Measurements from ENCODE around the gene CDK1. TPM values are rescaled to one million over a fixed set of nuclear protein-coding genes. Genes with fewer than 3 reads are reported as not detected.

Gene CDK1
- total RNA-seq, 1 experiment from 2014 or later = 129 TPM

GRCh38 chr10:60757420-60757895, 20.8 kb upstream of the CDK1 start:
- H3K9ac ChIP-seq (ENCODE audit: low read length) = no peak overlapping the region
- H3K79me2 ChIP-seq (ENCODE audit: low read length) = no peaks in the 10 kb centered on the region
- no peaks in the 10 kb centered on the region for H3K36me3 ChIP-seq (ENCODE audit: insufficient read depth, low read length)
- no peaks in the 10 kb centered on the region for H3K9me3 ChIP-seq (ENCODE audit: low read length)
- no peak for DNase-seq
- H3K4me3 ChIP-seq (ENCODE audit: low read length) = no peak overlapping the region
- H3K27me3 ChIP-seq (ENCODE audit: low read length) = no peaks in the 10 kb centered on the region
- H3K4me2 ChIP-seq (ENCODE audit: low read depth, low read length, poor library complexity, severe bottlenecking) = no peak overlapping the region
- H3K9me2 ChIP-seq (replicated peaks; ENCODE audit: insufficient read depth, low read length) = no peaks in the 10 kb centered on the region
- no peaks in the 10 kb centered on the region for H3K4me1 ChIP-seq (ENCODE audit: low read length)
- no peak overlapping the region for H2AFZ ChIP-seq (ENCODE audit: low read length)
- H4K20me1 ChIP-seq (ENCODE audit: insufficient read depth, low read depth, low read length) = no peaks in the 10 kb centered on the region
- no peak overlapping the region for H3K27ac ChIP-seq (ENCODE audit: low read length)

GRCh38 chr10:60759181-60759580, 19.1 kb upstream of the CDK1 start:
- H3K27ac ChIP-seq (ENCODE audit: low read length) = no peak overlapping the region

GRCh38 chr10:60760711-60761210, 17.5 kb upstream of the CDK1 start:
- Histone ChIP-seq H4K20me1 (ENCODE audit: insufficient read depth, low read depth, low read length) (no peaks in the 10 kb centered on the region), H3K9me2 (replicated peaks; ENCODE audit: insufficient read depth, low read length) (no peaks in the 10 kb centered on the region), H3K4me1 (ENCODE audit: low read length) (no peaks in the 10 kb centered on the region), H3K4me3 (ENCODE audit: low read length) (no peak overlapping the region), H3K9ac (ENCODE audit: low read length) (no peak overlapping the region), H2AFZ (ENCODE audit: low read length) (no peak overlapping the region), H3K9me3 (ENCODE audit: low read length) (no peaks in the 10 kb centered on the region), H3K27me3 (ENCODE audit: low read length) (no peaks in the 10 kb centered on the region), H3K36me3 (ENCODE audit: insufficient read depth, low read length) (no peaks in the 10 kb centered on the region), H3K27ac (ENCODE audit: low read length) (no peak overlapping the region), H3K79me2 (ENCODE audit: low read length) (no peaks in the 10 kb centered on the region), H3K4me2 (ENCODE audit: low read depth, low read length, poor library complexity, severe bottlenecking) (no peak overlapping the region)
- no peak for DNase-seq

More at GRCh38 chr10:60759181-60759580, 19.1 kb upstream of the CDK1 start:
- Histone ChIP-seq H3K27me3 (ENCODE audit: low read length) (no peaks in the 10 kb centered on the region), H3K9me2 (replicated peaks; ENCODE audit: insufficient read depth, low read length) (no peaks in the 10 kb centered on the region), H3K4me3 (ENCODE audit: low read length) (no peak overlapping the region), H4K20me1 (ENCODE audit: insufficient read depth, low read depth, low read length) (no peaks in the 10 kb centered on the region), H2AFZ (ENCODE audit: low read length) (no peak overlapping the region), H3K9ac (ENCODE audit: low read length) (no peak overlapping the region), H3K4me1 (ENCODE audit: low read length) (no peaks in the 10 kb centered on the region), H3K9me3 (ENCODE audit: low read length) (no peaks in the 10 kb centered on the region), H3K36me3 (ENCODE audit: insufficient read depth, low read length) (no peaks in the 10 kb centered on the region), H3K79me2 (ENCODE audit: low read length) (no peaks in the 10 kb centered on the region), H3K4me2 (ENCODE audit: low read depth, low read length, poor library complexity, severe bottlenecking) (no peak overlapping the region)
- DNase-seq = no peak

GRCh38 chr10:60762554-60762953, 15.7 kb upstream of the CDK1 start:
- no peaks in the 10 kb centered on the region for H3K9me3 ChIP-seq (ENCODE audit: low read length)
- H3K4me1 ChIP-seq (ENCODE audit: low read length) = no peaks in the 10 kb centered on the region
- no peaks in the 10 kb centered on the region for H4K20me1 ChIP-seq (ENCODE audit: insufficient read depth, low read depth, low read length)
- no peak for DNase-seq
- H2AFZ ChIP-seq (ENCODE audit: low read length) = no peak overlapping the region
- no peaks in the 10 kb centered on the region for H3K27me3 ChIP-seq (ENCODE audit: low read length)
- H3K9me2 ChIP-seq (replicated peaks; ENCODE audit: insufficient read depth, low read length) = no peaks in the 10 kb centered on the region
- no peak overlapping the region for H3K27ac ChIP-seq (ENCODE audit: low read length)
- H3K79me2 ChIP-seq (ENCODE audit: low read length) = no peaks in the 10 kb centered on the region
- H3K4me2 ChIP-seq (ENCODE audit: low read depth, low read length, poor library complexity, severe bottlenecking) = no peak overlapping the region
- no peaks in the 10 kb centered on the region for H3K36me3 ChIP-seq (ENCODE audit: insufficient read depth, low read length)
- no peak overlapping the region for H3K9ac ChIP-seq (ENCODE audit: low read length)
- no peak overlapping the region for H3K4me3 ChIP-seq (ENCODE audit: low read length)

- H3K9me3 ChIP-seq (ENCODE audit: low read length) = no peaks in the 10 kb centered on the region
- H3K79me2 ChIP-seq (ENCODE audit: low read length) = no peaks in the 10 kb centered on the region
- no peaks in the 10 kb centered on the region for H3K36me3 ChIP-seq (ENCODE audit: insufficient read depth, low read length)
- no peak overlapping the region for H3K9ac ChIP-seq (ENCODE audit: low read length)
- H3K27ac ChIP-seq (ENCODE audit: low read length) = no peak overlapping the region
- H3K4me3 ChIP-seq (ENCODE audit: low read length) = no peak overlapping the region
- H4K20me1 ChIP-seq (ENCODE audit: insufficient read depth, low read depth, low read length) = no peaks in the 10 kb centered on the region
- H2AFZ ChIP-seq (ENCODE audit: low read length) = no peak overlapping the region
- H3K4me2 ChIP-seq (ENCODE audit: low read depth, low read length, poor library complexity, severe bottlenecking) = no peak overlapping the region
- no peaks in the 10 kb centered on the region for H3K27me3 ChIP-seq (ENCODE audit: low read length)
- DNase-seq = no peak
- H3K4me1 ChIP-seq (ENCODE audit: low read length) = no peaks in the 10 kb centered on the region
- no peaks in the 10 kb centered on the region for H3K9me2 ChIP-seq (replicated peaks; ENCODE audit: insufficient read depth, low read length)
Observed at GRCh38 chr10:60767424-60767823, 10.9 kb upstream of the CDK1 start.

GRCh38 chr10:60769406-60769805, 8.9 kb upstream of the CDK1 start:
- Histone ChIP-seq H3K27ac (ENCODE audit: low read length) (no peak overlapping the region), H3K79me2 (ENCODE audit: low read length) (no peaks in the 10 kb centered on the region), H3K27me3 (ENCODE audit: low read length) (no peaks in the 10 kb centered on the region), H3K9me3 (ENCODE audit: low read length) (no peaks in the 10 kb centered on the region), H2AFZ (ENCODE audit: low read length) (no peak overlapping the region), H3K9me2 (replicated peaks; ENCODE audit: insufficient read depth, low read length) (no peaks in the 10 kb centered on the region), H4K20me1 (ENCODE audit: insufficient read depth, low read depth, low read length) (no peaks in the 10 kb centered on the region), H3K4me1 (ENCODE audit: low read length) (no peaks in the 10 kb centered on the region), H3K4me3 (ENCODE audit: low read length) (no peak overlapping the region), H3K9ac (ENCODE audit: low read length) (no peak overlapping the region), H3K36me3 (ENCODE audit: insufficient read depth, low read length) (no peaks in the 10 kb centered on the region), H3K4me2 (ENCODE audit: low read depth, low read length, poor library complexity, severe bottlenecking) (no peak overlapping the region)
- DNase-seq = no peak

- Histone ChIP-seq H2AFZ (ENCODE audit: low read length) (peak overlapping the region; percentile 97), H3K4me3 (ENCODE audit: low read length) (peak overlapping the region; percentile 86), H3K36me3 (ENCODE audit: insufficient read depth, low read length) (peaks cover 28% of the 10 kb centered on the region), H3K27me3 (ENCODE audit: low read length) (no peaks in the 10 kb centered on the region), H3K9ac (ENCODE audit: low read length) (peak overlapping the region; percentile 66), H3K4me1 (ENCODE audit: low read length) (peaks cover 37% of the 10 kb centered on the region), H3K9me3 (ENCODE audit: low read length) (no peaks in the 10 kb centered on the region), H4K20me1 (ENCODE audit: insufficient read depth, low read depth, low read length) (no peaks in the 10 kb centered on the region), H3K4me2 (ENCODE audit: low read depth, low read length, poor library complexity, severe bottlenecking) (peak overlapping the region; percentile 73), H3K9me2 (replicated peaks; ENCODE audit: insufficient read depth, low read length) (no peaks in the 10 kb centered on the region), H3K79me2 (ENCODE audit: low read length) (peaks cover 45% of the 10 kb centered on the region), H3K27ac (ENCODE audit: low read length) (no peak overlapping the region)
- no peak for DNase-seq
Observed at GRCh38 chr10:60777696-60778213, 523 bp upstream of the CDK1 start.

GRCh38 chr10:60778971-60779796, 906 bp downstream of the CDK1 start:
- Histone ChIP-seq H3K4me1 (ENCODE audit: low read length) (peaks cover 41% of the 10 kb centered on the region), H3K9me3 (ENCODE audit: low read length) (no peaks in the 10 kb centered on the region), H2AFZ (ENCODE audit: low read length) (peak overlapping the region; percentile 29; the same call in 1 of the 2 replicates), H3K4me3 (ENCODE audit: low read length) (peak overlapping the region; percentile 86), H3K9me2 (replicated peaks; ENCODE audit: insufficient read depth, low read length) (no peaks in the 10 kb centered on the region), H3K27me3 (ENCODE audit: low read length) (no peaks in the 10 kb centered on the region), H4K20me1 (ENCODE audit: insufficient read depth, low read depth, low read length) (no peaks in the 10 kb centered on the region), H3K36me3 (ENCODE audit: insufficient read depth, low read length) (peaks cover 42% of the 10 kb centered on the region), H3K27ac (ENCODE audit: low read length) (peak overlapping the region; percentile 85), H3K79me2 (ENCODE audit: low read length) (peaks cover 59% of the 10 kb centered on the region), H3K4me2 (ENCODE audit: low read depth, low read length, poor library complexity, severe bottlenecking) (peak overlapping the region; percentile 73), H3K9ac (ENCODE audit: low read length) (peak overlapping the region; percentile 88)
- DNase-seq = peak; percentile 63
